K562 (cell line): ENCODE results near the gene DYRK1A. TPM values are rescaled to one million over a fixed set of nuclear protein-coding genes. Genes with fewer than 3 reads are reported as not detected.
A peak's percentile ranks its signal among the peaks of the same experiment; 100 is the strongest.

Experiments used
- ASH1L ChIP-seq: fragments of 450-650 bp; IDR thresholded peaks from 2 replicates; pipeline ENCODE4 v1.6.1; 2018; ENCODE audit warnings: borderline replicate concordance, mild to moderate bottlenecking, low read depth; ENCODE audit not compliant: partially characterized antibody
- CHD1 ChIP-seq: fragments of 200-600 bp; sonication (generic); IDR thresholded peaks from one replicate; pipeline ENCODE4 v1.6.1; 2012; ENCODE audit warnings: mild to moderate bottlenecking, moderate library complexity, low read length, inconsistent platforms
- FOXP4 ChIP-seq: sonication (generic); formaldehyde crosslinking; IDR thresholded peaks from 2 replicates; pipeline ENCODE4 v1.8.0; 2022; ENCODE audit warnings: mild to moderate bottlenecking, missing genetic modification reagents, borderline replicate concordance
- FUS ChIP-seq: fragments of 200-400 bp; formaldehyde crosslinking; optimal IDR thresholded peaks from 2 replicates; pipeline ENCODE3; 2017; ENCODE audit warnings: low read depth, low read length
- HNRNPLL ChIP-seq: fragments of 200-400 bp; formaldehyde crosslinking; IDR thresholded peaks from 2 replicates; pipeline ENCODE4 v1.6.1; 2017; ENCODE audit warnings: low read length, low read depth, mild to moderate bottlenecking; ENCODE audit not compliant: poor library complexity, severe bottlenecking
- JUNB ChIP-seq: fragments of 450-650 bp; formaldehyde crosslinking; conservative IDR thresholded peaks from 2 replicates; pipeline ENCODE4 v1.4.0; 2020; ENCODE audit warnings: mild to moderate bottlenecking
- LARP7 ChIP-seq: fragments of 450-650 bp; IDR thresholded peaks from 2 replicates; pipeline ENCODE4 v1.6.1; 2016
- MCM5 ChIP-seq: fragments of 450-650 bp; IDR thresholded peaks from 2 replicates; pipeline ENCODE4 v1.6.1; 2016; ENCODE audit warnings: low read depth
- MTA1 ChIP-seq: fragments of 450-650 bp; IDR thresholded peaks from 2 replicates; pipeline ENCODE4 v1.6.1; 2017; ENCODE audit warnings: borderline replicate concordance
- MYC ChIP-seq, 2 experiments: fragments of 250-450 bp in 1 of 2; sonication (Bioruptor Pico) in 1 of 2; IDR thresholded peaks; 2 replicates each; pipeline versions ENCODE4 v1.5.1 to v1.6.1; 2012 to 2021; ENCODE audit warnings: low read depth in 2 of 2, borderline replicate concordance in 1 of 2, improper control_type of control experiment in 1 of 2, low read length in 1 of 2, mild to moderate bottlenecking in 1 of 2, moderate library complexity in 1 of 2
- PURB ChIP-seq: sonication (generic); formaldehyde crosslinking; IDR thresholded peaks from 2 replicates; pipeline ENCODE4 v1.9.0; 2021; ENCODE audit warnings: low read depth, mild to moderate bottlenecking, missing genetic modification reagents
- SAFB2 ChIP-seq: fragments of 200-400 bp; formaldehyde crosslinking; IDR thresholded peaks from 2 replicates; pipeline ENCODE4 v1.6.1; 2018; ENCODE audit warnings: borderline replicate concordance, low read length, low read depth, moderate library complexity; ENCODE audit not compliant: severe bottlenecking
- SAP30 ChIP-seq: fragments of 200-600 bp; sonication (generic); IDR thresholded peaks from 2 replicates; pipeline ENCODE4 v1.6.1; 2012; ENCODE audit warnings: borderline replicate concordance, low read depth, mild to moderate bottlenecking, moderate library complexity, low read length, control low read depth, inconsistent platforms; ENCODE audit not compliant: insufficient read depth, poor library complexity, severe bottlenecking
- SNRNP70 ChIP-seq: fragments of 200-400 bp; formaldehyde crosslinking; optimal IDR thresholded peaks from 2 replicates; pipeline ENCODE3; 2017; ENCODE audit warnings: low read depth, low read length
- SP1 ChIP-seq: sonication (generic); formaldehyde crosslinking; IDR thresholded peaks from 2 replicates; pipeline ENCODE4 v1.8.1; 2022; ENCODE audit warnings: mild to moderate bottlenecking, missing genetic modification reagents
- WHSC1 ChIP-seq: IDR thresholded peaks from one replicate; pipeline ENCODE4 v1.6.1; 2012; ENCODE audit warnings: low read length, control low read depth, inconsistent platforms
- ZFPM2 ChIP-seq: fragments of 250-450 bp; sonication (Bioruptor Pico); IDR thresholded peaks from 2 replicates; pipeline ENCODE4 v1.5.1; 2022; ENCODE audit warnings: mild to moderate bottlenecking
- ZMIZ1 ChIP-seq, 2 experiments: fragments of 150-350 bp in 1 of 2; IDR thresholded peaks; 2 replicates each; pipeline ENCODE4 v1.6.1; 2012 to 2016; ENCODE audit warnings: low read depth in 2 of 2, low read length in 2 of 2, mild to moderate bottlenecking in 1 of 2, moderate library complexity in 1 of 2
- ZNF165 ChIP-seq: fragments of 250-450 bp; sonication (Bioruptor Pico); IDR thresholded peaks from 2 replicates; pipeline ENCODE4 v1.4.0; 2020; ENCODE audit warnings: borderline replicate concordance
- ZNF174 ChIP-seq: fragments of 250-450 bp; sonication (Bioruptor Pico); IDR thresholded peaks from 2 replicates; pipeline ENCODE4 v1.4.0; 2020; ENCODE audit warnings: mild to moderate bottlenecking
- ZNF436 ChIP-seq: fragments of 250-450, 450-650 bp; sonication (Bioruptor Pico); formaldehyde crosslinking; IDR thresholded peaks from 2 replicates; pipeline ENCODE4 v1.7.0; 2020; ENCODE audit warnings: mild to moderate bottlenecking
- ZNF589 ChIP-seq: fragments of 200-800 bp; sonication (Bioruptor generic); IDR thresholded peaks from 2 replicates; pipeline ENCODE4 v1.6.1; 2016; ENCODE audit warnings: low read depth, missing genetic modification characterization, missing compliant biosample characterization
- ZNF780A ChIP-seq: fragments of 250-450 bp; sonication (Bioruptor Pico); IDR thresholded peaks from 2 replicates; pipeline ENCODE4 v1.5.0; 2021; ENCODE audit warnings: mild to moderate bottlenecking
- polyA plus RNA-seq, 8 experiments: library from polyadenylated mRNA; depleted of rRNA in 4 of 8; stranded (reverse) in 5 of 8; unstranded in 3 of 8; fragments of >200 nt; fragmentation: Nextera tagmentation in 2 of 8; fragmentation: Illumina TruSeq in 1 of 8; extraction: Ambion mirVana in 2 of 8; extraction: Trizol in 1 of 8; gene quantifications; 2 replicates each; pipeline versions ENCODE4 v1.2.1 to v1.2.3, GENCODE V29; 2011 to 2014; ENCODE audit warnings: inconsistent platforms in 1 of 8, missing spikeins in 1 of 8
- total RNA-seq, 7 experiments: library from RNA; depleted of rRNA in 6 of 7; stranded (reverse); fragments of >200 nt in 6 of 7; fragmentation: Illumina TruSeq in 2 of 7; extraction: Trizol in 2 of 7; gene quantifications; 2 replicates each; pipeline versions ENCODE4 v1.2.1 to v1.2.3, GENCODE V29; 2011 to 2021; ENCODE audit warnings: low replicate concordance in 1 of 7

Gene DYRK1A
- total and polyA plus RNA-seq, 9 of the 15 experiments (the other 6 are each of a cell fraction or from before 2014, with no cell fraction given), result 3.7 to 64.8 (median 42.3) TPM

GRCh38 chr21:37563641-37564340, 197.2 kb downstream of the DYRK1A start (continued):
- TF ChIP-seq PURB (CRISPR knock-in tag), result no peak
- TF ChIP-seq ASH1L, result no peak
- TF ChIP-seq HNRNPLL, result peak; percentile 52
- peak; percentile 98 for TF ChIP-seq FOXP4
- no peak for TF ChIP-seq SNRNP70
- TF ChIP-seq ZNF589 (CRISPR knock-in tag), result peak; percentile 43
- no peak; the same call in none of the 2 replicates for TF ChIP-seq SP1 (CRISPR knock-in tag)
- TF ChIP-seq MYC (IDR thresholded peaks at IDR 0.05; ENCODE audit: low read depth, low read length), result peak; percentile 97
- TF ChIP-seq MYC (CRISPR knock-in tag; IDR thresholded peaks at IDR 0.05; ENCODE audit: borderline replicate concordance, low read depth), result peak; percentile 97; the same call in 1 of the 2 replicates
- no peak for TF ChIP-seq ZNF174 (CRISPR knock-in tag)
- TF ChIP-seq ZFPM2 (CRISPR knock-in tag), result no peak
- TF ChIP-seq MCM5, result no peak
- no peak for TF ChIP-seq WHSC1
- peak; percentile 77 for TF ChIP-seq SAP30
- no peak for TF ChIP-seq LARP7
- TF ChIP-seq MTA1, result no peak
- TF ChIP-seq CHD1, result peak; percentile 35
- no peak for TF ChIP-seq ZNF780A (CRISPR knock-in tag)
- no peak for TF ChIP-seq FUS
- no peak for TF ChIP-seq JUNB (CRISPR knock-in tag)
- TF ChIP-seq ZNF436, result no peak
- TF ChIP-seq SAFB2, result no peak
- 0 out of 4 replicates have a peak, but pooled peaks of 1 of the 2 experiments have one; percentile 21 for TF ChIP-seq ZMIZ1 (IDR thresholded peaks at IDR 0.05; ENCODE audit: low read depth in 2 of 2, low read length in 2 of 2)
- no peak for TF ChIP-seq ZNF165 (CRISPR knock-in tag)
